Activated T-cell treated with anti-CD3 and anti-CD28 coated beads, Interleukin-2, amount 50 U/mL, for 4 hours (primary cell): ENCODE results near the gene BMP5. TPM values are rescaled to one million over a fixed set of nuclear protein-coding genes. Genes with fewer than 3 reads are reported as not detected.

Experiments
- ATAC-seq, 2 donors: fragments of 200-7000 bp; cut with Tn5 transposase; one replicate each; pipeline ENCODE4 v1.10.0; 2021
- DNase-seq: peaks from one replicate; pipeline ENCODE4 v3.0.0-alpha.2; 2020
- H3K27me3 Mint-ChIP-seq: one replicate; pipeline ENCODE4 v1.8.0; 2021; ENCODE audit warnings: low read depth, mixed read lengths
- H3K36me3 Mint-ChIP-seq: one replicate; pipeline ENCODE4 v1.8.0; 2022; ENCODE audit warnings: mixed read lengths; ENCODE audit not compliant: insufficient read depth
- H3K4me1 Mint-ChIP-seq: one replicate; pipeline ENCODE4 v1.8.0; 2021; ENCODE audit warnings: low read depth, mixed read lengths
- H3K4me3 Mint-ChIP-seq: one replicate; pipeline ENCODE4 v1.8.0; 2021; ENCODE audit warnings: mild to moderate bottlenecking, moderate library complexity, mixed read lengths
- H3K9me3 Mint-ChIP-seq: one replicate; pipeline ENCODE4 v1.8.0; 2021; ENCODE audit warnings: mixed read lengths
- total RNA-seq, 3 donors: library from RNA; stranded (reverse); gene quantifications; one replicate each; pipeline ENCODE4 v1.2.1, GENCODE V29; 2021

Gene BMP5
- total RNA-seq, 3 donors from 2014 or later: not detected

DNA sequence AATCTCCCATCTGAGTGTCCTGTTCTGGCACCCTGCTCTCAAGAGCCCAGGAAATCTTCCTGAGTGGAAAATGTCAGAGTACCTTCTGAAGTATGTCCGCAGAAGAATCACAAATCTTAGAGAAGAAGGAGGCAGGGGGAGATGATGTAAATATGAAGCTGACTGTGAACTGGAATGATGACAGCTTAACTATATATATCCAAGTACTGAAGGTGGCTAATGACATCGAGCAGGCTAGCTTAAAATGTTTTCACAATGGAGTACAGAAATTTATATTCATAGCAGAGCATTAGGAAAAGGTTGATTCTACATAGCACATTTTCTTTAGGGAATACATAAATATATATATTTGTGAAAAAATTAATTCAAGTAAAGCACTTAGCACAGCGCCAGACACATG is 64.3 kb downstream of the BMP5 start:
- Mint-ChIP-seq H3K9me3 (peaks cover 3% of the 10 kb centered on the region), H3K4me1 (no peaks in the 10 kb centered on the region), H3K27me3 (no peaks in the 10 kb centered on the region), H3K4me3 (no peak overlapping the region), H3K36me3 (no peaks in the 10 kb centered on the region)
- ATAC-seq (no peak), DNase-seq (no peak)

DNA sequence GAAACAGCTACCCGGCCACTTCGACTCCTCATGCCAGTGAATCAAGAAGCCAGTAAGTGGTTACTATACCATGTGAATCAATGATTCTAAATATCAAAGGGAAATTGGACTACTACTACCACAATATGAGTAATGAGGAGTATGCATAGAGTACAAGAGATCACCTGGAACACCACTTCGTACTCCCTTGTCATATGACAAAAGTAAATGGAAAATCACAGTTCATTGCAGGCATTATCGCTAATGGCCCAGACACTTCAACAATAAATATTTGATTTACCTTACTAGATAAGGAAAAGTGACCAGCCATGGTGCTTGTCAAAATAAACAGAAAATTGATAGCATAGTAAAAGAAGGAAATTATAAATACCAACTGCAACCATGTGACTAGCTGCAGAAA is 73.1 kb downstream of the BMP5 start:
- H3K36me3 Mint-ChIP-seq: no peaks in the 10 kb centered on the region
- DNase-seq: no peak
- H3K4me3 Mint-ChIP-seq: no peak overlapping the region
- H3K4me1 Mint-ChIP-seq: no peaks in the 10 kb centered on the region
- H3K27me3 Mint-ChIP-seq: no peaks in the 10 kb centered on the region
- ATAC-seq: no peak
- peaks cover 17% of the 10 kb centered on the region for H3K9me3 Mint-ChIP-seq

DNA sequence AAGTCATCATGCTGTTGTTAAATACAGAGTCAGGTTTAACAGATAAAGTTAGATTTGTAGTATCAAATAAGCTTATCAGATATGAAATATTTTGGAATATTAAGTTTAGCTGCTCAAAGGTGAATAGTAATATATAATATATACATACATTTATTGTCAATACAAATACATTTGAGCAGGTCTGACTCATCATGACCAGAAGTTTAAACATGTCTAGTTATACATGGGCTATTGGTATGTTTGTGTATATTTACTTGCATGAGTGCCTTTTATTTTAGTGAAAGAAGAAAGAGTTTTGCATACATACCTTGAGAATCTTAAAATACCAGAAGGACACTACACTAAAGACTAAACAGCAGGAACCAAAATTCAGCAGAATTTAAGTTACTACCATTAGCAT is 76.8 kb downstream of the BMP5 start:
- ATAC-seq (no peak), DNase-seq (no peak)
- Mint-ChIP-seq H3K4me3 (no peak overlapping the region), H3K4me1 (no peaks in the 10 kb centered on the region), H3K36me3 (no peaks in the 10 kb centered on the region), H3K27me3 (no peaks in the 10 kb centered on the region), H3K9me3 (peaks cover 11% of the 10 kb centered on the region)

DNA sequence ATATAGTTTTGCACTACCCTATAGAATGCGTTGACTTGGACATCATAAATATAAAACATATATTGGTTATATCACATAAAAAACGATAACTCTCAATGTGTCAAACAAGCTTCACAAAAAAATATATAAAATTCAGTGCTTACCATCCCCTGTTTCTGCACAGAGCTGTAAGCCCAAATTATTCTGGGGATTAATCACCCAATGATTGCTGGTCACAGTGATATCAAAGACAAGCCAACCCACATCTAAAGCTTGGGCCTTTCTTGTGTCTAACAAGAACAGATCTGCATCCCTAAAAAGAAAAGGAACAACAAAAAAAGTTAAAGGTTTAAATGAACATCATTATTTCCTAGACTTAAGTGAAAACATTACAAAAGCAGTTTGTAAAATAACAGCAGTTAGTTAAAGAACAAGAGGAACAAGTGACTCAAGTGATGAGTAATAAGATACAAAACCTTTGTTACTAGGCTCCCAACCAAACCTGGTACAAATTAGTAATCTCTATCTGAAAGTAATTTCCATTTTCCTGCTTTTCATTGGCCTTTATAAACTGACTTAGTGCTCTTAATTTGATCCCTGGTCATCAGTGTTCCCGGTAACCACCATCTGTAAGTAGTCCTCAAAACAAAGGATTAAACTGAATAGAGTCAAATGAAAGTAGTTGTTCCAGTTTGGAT is 81.1 kb downstream of the BMP5 start:
- H3K4me1 Mint-ChIP-seq: no peaks in the 10 kb centered on the region
- peaks cover 10% of the 10 kb centered on the region for H3K9me3 Mint-ChIP-seq
- no peak overlapping the region for H3K4me3 Mint-ChIP-seq
- no peaks in the 10 kb centered on the region for H3K36me3 Mint-ChIP-seq
- ATAC-seq (no peak), DNase-seq (no peak)
- H3K27me3 Mint-ChIP-seq: no peaks in the 10 kb centered on the region

DNA sequence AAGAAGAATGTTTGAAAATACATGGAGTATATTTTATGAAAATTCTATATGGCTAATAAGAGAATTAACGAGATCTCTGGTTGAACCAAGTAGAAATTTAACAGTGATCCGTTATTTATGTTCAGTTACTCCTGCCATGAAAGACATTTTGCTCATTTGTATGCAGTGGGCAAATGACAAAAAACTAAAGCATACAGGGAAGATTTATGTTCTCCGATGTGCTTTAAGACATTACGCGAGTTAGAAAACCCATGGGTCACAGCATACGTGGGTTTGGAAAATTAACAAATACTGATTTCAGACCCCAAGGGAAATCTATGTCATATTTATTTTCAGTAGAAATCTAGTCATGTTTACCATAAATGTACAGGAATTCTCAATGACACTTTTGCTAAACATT is 90.1 kb downstream of the BMP5 start:
- DNase-seq: no peak
- no peak for ATAC-seq
- no peaks in the 10 kb centered on the region for H3K36me3 Mint-ChIP-seq
- no peaks in the 10 kb centered on the region for H3K4me1 Mint-ChIP-seq
- H3K27me3 Mint-ChIP-seq: no peaks in the 10 kb centered on the region
- no peaks in the 10 kb centered on the region for H3K9me3 Mint-ChIP-seq
- no peak overlapping the region for H3K4me3 Mint-ChIP-seq

DNA sequence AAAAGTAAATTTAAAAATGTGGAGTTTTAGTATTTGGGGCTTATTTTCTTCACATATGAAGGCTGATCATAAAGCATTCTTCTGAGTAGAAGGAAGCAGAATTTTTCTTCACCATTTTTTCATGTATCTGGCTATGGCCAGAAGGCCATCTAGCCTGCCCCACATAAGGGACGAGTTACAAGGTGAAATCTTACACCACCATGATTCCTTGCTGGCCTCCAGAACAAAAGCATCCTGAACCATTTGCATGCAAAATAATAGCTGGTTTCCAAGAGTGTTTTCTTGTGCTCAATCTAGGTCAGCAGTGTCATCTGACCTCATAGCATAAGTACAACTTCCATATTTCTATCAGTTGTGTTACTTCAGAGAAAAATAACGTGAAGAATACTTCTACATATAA is 93.1 kb downstream of the BMP5 start:
- DNase-seq (no peak), ATAC-seq (no peak)
- Mint-ChIP-seq H3K4me3 (no peak overlapping the region), H3K9me3 (peaks cover 6% of the 10 kb centered on the region), H3K27me3 (no peaks in the 10 kb centered on the region), H3K36me3 (no peaks in the 10 kb centered on the region), H3K4me1 (no peaks in the 10 kb centered on the region)

DNA sequence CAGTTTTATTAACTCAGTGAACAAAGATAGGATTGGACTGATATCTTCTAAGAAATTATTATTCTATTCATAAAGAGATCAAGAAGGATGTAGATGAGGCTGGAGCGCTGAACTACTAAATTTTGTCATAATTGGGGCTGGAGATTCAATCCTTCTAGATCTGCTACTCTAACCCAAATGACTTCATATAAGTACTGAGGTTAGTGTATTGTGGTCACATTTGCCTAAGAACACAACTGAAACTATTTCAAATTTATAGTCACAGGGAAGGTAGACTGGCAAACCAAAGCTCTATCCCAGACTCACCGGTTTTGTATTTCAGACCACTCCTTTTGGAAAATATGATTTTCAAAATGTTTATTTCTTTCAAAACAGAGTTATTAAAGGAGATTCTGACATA is 96.7 kb downstream of the BMP5 start:
- Mint-ChIP-seq H3K9me3 (peaks cover 6% of the 10 kb centered on the region), H3K4me1 (no peaks in the 10 kb centered on the region), H3K27me3 (no peaks in the 10 kb centered on the region), H3K36me3 (no peaks in the 10 kb centered on the region), H3K4me3 (no peak overlapping the region)
- no peak for ATAC-seq
- DNase-seq: no peak

DNA sequence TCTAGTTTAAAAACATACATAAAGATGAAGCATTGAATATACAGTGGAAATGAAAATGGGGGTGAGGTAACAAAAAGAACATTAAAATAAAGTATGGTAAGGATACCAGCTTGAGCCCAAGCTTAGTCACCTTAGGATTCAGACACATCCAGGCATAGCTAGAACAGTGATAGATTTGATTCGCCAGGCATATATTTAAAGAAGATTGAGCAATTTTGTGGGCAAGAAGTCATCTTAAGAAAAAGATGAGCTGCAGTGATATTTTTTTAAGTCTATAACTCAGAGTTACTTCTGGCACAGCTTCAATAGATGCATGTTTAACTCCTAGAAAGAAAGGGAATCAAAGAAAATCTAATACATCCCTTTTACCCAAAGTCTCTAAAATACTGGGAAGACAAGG is 97.9 kb downstream of the BMP5 start:
- DNase-seq (no peak), ATAC-seq (no peak)
- Mint-ChIP-seq H3K27me3 (no peaks in the 10 kb centered on the region), H3K9me3 (peaks cover 6% of the 10 kb centered on the region), H3K4me1 (no peaks in the 10 kb centered on the region), H3K36me3 (no peaks in the 10 kb centered on the region), H3K4me3 (no peak overlapping the region)

DNA sequence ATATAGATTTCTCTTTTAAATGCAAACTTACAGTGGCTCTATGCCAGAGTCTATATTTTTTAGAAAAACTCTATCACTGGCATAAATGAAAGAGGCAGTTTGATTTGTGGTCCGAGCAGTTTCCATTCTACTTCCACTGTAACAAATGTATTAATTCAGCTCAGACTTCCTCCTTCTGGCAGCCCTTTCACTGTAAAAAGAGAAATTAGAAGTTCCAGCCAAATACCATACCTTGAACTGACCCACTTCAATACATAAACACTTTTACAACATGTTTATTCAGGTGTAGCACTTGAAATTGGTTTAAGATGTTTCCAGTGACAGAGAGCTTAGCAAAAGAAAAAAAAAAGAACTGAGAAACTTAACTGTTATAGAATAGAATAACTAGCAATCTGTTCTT is 99.3 kb downstream of the BMP5 start:
- Mint-ChIP-seq H3K9me3 (peaks cover 10% of the 10 kb centered on the region), H3K4me1 (no peaks in the 10 kb centered on the region), H3K27me3 (no peaks in the 10 kb centered on the region), H3K4me3 (no peak overlapping the region), H3K36me3 (no peaks in the 10 kb centered on the region)
- no peak for DNase-seq
- ATAC-seq: no peak

DNA sequence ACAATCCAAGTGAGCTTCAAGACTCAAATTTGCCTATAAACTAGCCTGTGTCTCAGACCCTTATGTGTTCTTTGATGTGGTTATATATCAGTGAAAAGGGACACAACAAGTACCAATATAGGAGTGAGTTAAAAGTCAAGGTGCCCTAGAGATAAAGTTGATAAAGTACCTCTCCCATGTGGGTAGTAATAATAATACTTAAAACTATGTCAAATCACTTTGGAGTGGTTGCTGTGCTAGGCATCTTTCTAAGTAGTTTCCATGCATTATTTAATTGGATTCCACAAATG is 100.4 kb downstream of the BMP5 start:
- DNase-seq: no peak
- H3K36me3 Mint-ChIP-seq: no peaks in the 10 kb centered on the region
- H3K4me1 Mint-ChIP-seq: no peaks in the 10 kb centered on the region
- ATAC-seq: no peak
- peaks cover 11% of the 10 kb centered on the region for H3K9me3 Mint-ChIP-seq
- no peaks in the 10 kb centered on the region for H3K27me3 Mint-ChIP-seq
- H3K4me3 Mint-ChIP-seq: no peak overlapping the region

DNA sequence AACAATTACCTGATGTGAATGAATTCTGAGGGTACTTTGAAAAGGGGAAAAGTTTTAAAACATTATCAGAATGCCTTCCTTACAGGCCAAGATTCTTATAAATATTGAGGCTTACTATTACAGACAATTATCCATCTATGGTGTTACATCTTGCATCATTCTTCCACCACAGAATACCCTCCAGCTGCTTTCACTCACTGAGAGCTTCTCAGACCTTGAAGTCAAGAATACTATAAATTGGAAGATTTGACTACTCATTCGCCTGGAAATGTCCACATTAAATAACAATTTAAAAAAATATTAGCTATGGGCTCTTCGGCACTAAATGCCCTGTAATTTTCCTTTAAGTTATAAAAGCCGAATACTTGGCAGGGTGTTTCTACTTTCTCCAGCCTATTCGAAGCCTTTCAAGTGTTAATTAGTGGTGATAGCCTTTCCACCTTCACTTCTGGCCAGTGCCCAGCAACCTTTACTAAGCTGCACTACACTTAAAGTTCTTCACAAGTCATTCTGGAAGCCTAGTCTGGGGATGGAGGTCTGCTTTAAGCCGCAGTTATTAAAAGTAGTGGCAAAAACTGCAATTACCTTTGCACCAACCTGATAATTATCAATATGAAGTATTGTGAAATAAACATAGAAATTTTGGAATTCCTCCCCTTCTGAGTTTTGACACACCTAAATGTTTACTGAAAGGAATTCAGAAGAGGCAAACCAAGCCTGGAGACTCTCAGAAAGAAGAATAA is 100.9 kb downstream of the BMP5 start:
- peaks cover 15% of the 10 kb centered on the region for H3K9me3 Mint-ChIP-seq
- DNase-seq (no peak), ATAC-seq (no peak)
- no peak overlapping the region for H3K4me3 Mint-ChIP-seq
- no peaks in the 10 kb centered on the region for H3K36me3 Mint-ChIP-seq
- no peaks in the 10 kb centered on the region for H3K27me3 Mint-ChIP-seq
- H3K4me1 Mint-ChIP-seq: no peaks in the 10 kb centered on the region

DNA sequence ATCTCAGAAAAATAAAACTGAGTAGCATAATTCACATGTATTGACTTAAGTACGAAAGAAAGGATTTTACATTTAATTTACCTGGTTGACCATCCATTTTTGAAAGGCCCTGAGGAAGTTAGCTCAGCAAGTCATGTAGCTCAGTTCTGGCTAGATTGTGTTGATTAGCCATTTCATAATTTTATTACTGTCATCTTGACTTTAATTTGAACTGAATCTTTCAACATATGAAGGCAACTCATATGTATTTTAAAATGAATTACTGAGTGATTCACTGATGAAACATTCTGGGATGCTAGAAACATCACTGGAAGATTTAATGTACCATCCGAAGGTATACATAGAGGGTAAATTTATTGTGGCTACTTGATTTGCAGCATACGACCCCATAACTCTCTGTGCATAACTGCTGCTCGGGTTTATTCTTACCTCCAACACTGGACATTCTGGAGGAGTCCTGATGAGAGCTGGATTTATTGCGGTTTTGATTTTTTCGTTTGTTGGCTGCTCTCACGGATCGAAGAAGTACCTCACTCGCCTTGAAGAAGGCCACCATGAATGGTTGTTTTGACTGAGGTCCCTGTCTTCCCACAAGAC is 101.7 kb downstream of the BMP5 start:
- no peak for ATAC-seq
- H3K4me1 Mint-ChIP-seq: no peaks in the 10 kb centered on the region
- no peak for DNase-seq
- no peak overlapping the region for H3K4me3 Mint-ChIP-seq
- peaks cover 8% of the 10 kb centered on the region for H3K9me3 Mint-ChIP-seq
- no peaks in the 10 kb centered on the region for H3K36me3 Mint-ChIP-seq
- no peaks in the 10 kb centered on the region for H3K27me3 Mint-ChIP-seq

DNA sequence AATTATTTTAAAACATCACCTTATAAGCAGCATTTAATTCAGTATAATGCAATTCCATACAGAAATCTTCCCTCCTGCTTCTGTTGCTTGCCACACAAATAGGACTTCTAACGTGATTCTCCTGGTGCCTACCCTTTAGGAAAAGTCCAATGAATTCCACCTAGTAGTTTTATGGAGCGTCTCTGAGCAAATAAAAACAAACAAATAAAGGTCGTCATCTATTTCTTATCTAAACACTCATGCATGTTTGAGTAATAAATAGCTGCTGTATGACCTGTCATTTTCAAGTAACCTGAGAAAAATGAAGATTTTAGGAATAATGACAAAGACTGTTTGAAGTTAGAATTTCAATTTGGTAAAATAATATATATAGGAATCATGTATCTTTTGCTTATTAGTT is 102.7 kb downstream of the BMP5 start:
- H3K4me1 Mint-ChIP-seq: no peaks in the 10 kb centered on the region
- H3K4me3 Mint-ChIP-seq: no peak overlapping the region
- H3K27me3 Mint-ChIP-seq: no peaks in the 10 kb centered on the region
- peaks cover 8% of the 10 kb centered on the region for H3K9me3 Mint-ChIP-seq
- ATAC-seq (no peak), DNase-seq (no peak)
- no peaks in the 10 kb centered on the region for H3K36me3 Mint-ChIP-seq

DNA sequence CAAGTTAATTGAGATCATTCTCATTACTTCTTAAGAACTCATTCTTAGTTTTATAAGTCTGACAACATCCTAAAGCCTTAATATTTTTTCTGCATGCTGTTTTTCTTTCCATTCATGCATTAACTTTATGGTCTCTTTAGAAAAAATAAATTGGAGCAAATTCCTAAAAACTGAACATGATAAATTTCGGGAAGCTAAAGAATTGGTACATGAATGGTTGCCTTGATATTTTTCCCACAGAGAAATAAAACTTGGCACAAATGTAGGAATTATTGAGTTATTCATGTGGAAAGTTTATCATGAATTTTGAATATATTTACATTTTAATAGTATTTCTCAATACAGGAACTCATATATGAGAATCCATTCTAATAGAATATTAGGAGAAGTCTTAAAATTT is 115.9 kb downstream of the BMP5 start:
- DNase-seq (no peak), ATAC-seq (no peak)
- Mint-ChIP-seq H3K9me3 (peaks cover 11% of the 10 kb centered on the region), H3K4me3 (no peak overlapping the region), H3K4me1 (no peaks in the 10 kb centered on the region), H3K36me3 (no peaks in the 10 kb centered on the region), H3K27me3 (no peaks in the 10 kb centered on the region)

DNA sequence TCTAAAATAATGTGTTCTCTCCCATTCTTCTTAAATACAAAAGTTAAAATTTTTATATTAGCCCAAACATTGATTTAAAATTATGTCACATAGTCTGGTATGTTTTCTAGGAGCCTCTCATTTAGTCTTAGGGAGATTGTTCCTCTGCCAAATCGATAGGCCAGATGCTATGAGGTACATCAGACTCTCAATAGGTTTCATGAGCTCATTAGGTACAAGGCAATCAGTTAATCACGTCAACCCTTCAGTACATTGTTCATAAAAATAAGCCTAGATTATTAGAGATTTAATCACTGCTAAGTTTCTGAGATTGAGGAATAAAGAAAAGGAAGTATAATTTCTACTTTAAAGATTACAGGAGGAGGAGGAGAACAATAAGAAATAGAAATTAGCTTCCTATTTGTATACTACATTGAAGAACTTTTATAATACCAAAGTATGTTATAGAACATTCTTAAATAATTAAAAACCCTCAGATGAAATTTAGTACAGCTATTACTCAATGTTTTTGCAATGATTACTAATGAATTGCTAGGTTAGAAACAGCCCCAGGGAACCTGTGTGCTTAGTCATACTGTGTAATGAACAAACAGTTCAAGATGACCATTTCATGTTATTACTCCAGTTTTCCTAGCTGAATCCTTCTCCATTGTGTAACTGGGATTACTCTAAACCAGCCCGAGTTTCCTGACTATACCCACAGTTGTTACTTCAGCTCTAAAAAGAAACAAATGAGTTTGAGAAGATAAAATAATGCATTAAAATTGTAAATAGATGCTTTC is 117.0 kb downstream of the BMP5 start:
- no peaks in the 10 kb centered on the region for H3K4me1 Mint-ChIP-seq
- no peak overlapping the region for H3K4me3 Mint-ChIP-seq
- H3K27me3 Mint-ChIP-seq: no peaks in the 10 kb centered on the region
- ATAC-seq (no peak), DNase-seq (no peak)
- peaks cover 11% of the 10 kb centered on the region for H3K9me3 Mint-ChIP-seq
- H3K36me3 Mint-ChIP-seq: no peaks in the 10 kb centered on the region
